ENCODE data around the gene ZNF516. TPM values are rescaled to one million over a fixed set of nuclear protein-coding genes. Genes with fewer than 3 reads are reported as not detected.

The ZNF516 gene
- total RNA-seq, 6 experiments from 2014 or later: 34.6 to 52.2 (median 42.2) TPM

DNA sequence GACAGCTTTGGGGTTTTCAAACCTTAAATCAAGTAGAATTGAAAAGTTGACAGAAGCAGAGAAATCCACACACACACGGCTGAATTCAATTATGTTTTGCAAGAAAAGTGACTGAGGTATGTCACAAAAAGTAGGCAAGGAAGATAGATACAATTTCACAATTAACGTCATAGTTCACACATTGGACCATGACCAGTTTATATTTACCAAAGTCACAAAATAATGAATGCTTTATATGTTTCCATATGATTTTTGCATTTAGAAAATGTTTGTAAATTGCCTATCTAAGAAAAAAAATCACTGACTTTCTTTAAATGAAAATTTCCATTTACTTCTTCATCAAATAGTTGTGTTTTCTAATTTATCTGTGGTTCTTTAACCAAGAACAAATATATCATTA, 29.4 kb upstream of the ZNF516 start:
- TF ChIP-seq, protein P1, sequence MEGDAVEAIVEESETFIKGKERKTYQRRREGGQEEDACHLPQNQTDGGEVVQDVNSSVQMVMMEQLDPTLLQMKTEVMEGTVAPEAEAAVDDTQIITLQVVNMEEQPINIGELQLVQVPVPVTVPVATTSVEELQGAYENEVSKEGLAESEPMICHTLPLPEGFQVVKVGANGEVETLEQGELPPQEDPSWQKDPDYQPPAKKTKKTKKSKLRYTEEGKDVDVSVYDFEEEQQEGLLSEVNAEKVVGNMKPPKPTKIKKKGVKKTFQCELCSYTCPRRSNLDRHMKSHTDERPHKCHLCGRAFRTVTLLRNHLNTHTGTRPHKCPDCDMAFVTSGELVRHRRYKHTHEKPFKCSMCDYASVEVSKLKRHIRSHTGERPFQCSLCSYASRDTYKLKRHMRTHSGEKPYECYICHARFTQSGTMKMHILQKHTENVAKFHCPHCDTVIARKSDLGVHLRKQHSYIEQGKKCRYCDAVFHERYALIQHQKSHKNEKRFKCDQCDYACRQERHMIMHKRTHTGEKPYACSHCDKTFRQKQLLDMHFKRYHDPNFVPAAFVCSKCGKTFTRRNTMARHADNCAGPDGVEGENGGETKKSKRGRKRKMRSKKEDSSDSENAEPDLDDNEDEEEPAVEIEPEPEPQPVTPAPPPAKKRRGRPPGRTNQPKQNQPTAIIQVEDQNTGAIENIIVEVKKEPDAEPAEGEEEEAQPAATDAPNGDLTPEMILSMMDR (IDR thresholded peaks at IDR 0.05): no peak
- H3K36me3 Mint-ChIP-seq (ENCODE audit: low read depth): no peaks in the 10 kb centered on the region
- H3K9me3 Mint-ChIP-seq: no peaks in the 10 kb centered on the region

DNA sequence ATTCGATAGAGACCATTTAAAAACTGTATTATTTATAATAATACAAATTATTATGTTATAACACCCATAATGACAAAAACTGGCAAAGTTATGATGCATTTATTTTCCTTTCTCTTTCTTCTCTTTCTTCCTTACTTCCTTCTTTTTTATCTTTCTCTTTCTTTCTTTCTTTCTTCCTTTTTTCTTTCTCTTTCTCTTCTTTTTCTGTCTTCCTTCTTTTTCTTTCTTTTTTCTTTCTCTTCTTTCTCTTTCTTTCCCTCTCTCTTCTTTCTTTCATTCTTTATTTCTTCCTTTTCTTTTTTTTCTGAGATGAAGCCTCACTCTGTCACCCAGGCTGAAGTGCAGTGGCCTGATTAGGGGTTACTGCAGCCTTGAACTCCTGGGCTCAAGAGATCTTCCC, 27.5 kb upstream of the ZNF516 start:
- H3K36me3 Mint-ChIP-seq (ENCODE audit: low read depth): no peaks in the 10 kb centered on the region
- H3K27me3 Mint-ChIP-seq (ENCODE audit: insufficient read depth): peaks cover 13% of the 10 kb centered on the region
- H3K27ac Mint-ChIP-seq: no peak overlapping the region
- H3K4me1 Mint-ChIP-seq (ENCODE audit: low read depth): peaks cover 23% of the 10 kb centered on the region
- TF ChIP-seq, protein P1 (IDR thresholded peaks at IDR 0.05): no peak
- DNase-seq: no peak
- no peak overlapping the region for H3K4me3 Mint-ChIP-seq
- H3K9me3 Mint-ChIP-seq: no peaks in the 10 kb centered on the region

More for the DNA sequence above, 29.4 kb upstream of the ZNF516 start:
- peak overlapping the region; percentile 90; the same call in 1 of the 2 replicates for H3K4me3 Mint-ChIP-seq
- H3K27me3 Mint-ChIP-seq (ENCODE audit: insufficient read depth): peaks cover 10% of the 10 kb centered on the region
- DNase-seq: no peak
- H3K4me1 Mint-ChIP-seq (ENCODE audit: low read depth): peaks cover 27% of the 10 kb centered on the region
- H3K27ac Mint-ChIP-seq: peak overlapping the region; percentile 9; the same call in 1 of the 2 replicates

DNA sequence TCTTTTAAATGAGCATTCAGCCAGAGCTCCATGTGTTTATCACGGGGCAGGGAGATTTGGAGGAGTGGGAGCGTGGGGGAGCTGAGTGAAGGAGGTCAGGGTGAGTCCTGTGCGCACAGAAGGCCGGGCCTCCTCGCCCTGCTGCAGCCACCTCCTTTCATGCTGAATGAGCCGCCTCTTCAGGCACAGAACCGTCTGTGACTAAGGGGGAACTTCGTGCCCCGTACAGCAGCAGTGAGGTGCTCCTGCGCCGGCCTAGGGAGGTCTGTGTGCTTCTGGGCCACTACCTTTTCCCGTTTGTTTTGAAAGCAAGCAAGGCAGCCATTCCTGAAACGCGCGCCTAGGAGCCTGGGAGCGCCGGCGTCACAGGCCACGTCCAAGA, 27.1 kb upstream of the ZNF516 start:
- no peaks in the 10 kb centered on the region for H3K9me3 Mint-ChIP-seq
- no peak overlapping the region for H3K27ac Mint-ChIP-seq
- no peaks in the 10 kb centered on the region for H3K36me3 Mint-ChIP-seq (ENCODE audit: low read depth)
- H3K4me3 Mint-ChIP-seq: no peak overlapping the region
- peaks cover 23% of the 10 kb centered on the region for H3K4me1 Mint-ChIP-seq (ENCODE audit: low read depth)
- TF ChIP-seq, protein P1 (IDR thresholded peaks at IDR 0.05): no peak
- no peak for DNase-seq
- H3K27me3 Mint-ChIP-seq (ENCODE audit: insufficient read depth): peaks cover 13% of the 10 kb centered on the region

DNA sequence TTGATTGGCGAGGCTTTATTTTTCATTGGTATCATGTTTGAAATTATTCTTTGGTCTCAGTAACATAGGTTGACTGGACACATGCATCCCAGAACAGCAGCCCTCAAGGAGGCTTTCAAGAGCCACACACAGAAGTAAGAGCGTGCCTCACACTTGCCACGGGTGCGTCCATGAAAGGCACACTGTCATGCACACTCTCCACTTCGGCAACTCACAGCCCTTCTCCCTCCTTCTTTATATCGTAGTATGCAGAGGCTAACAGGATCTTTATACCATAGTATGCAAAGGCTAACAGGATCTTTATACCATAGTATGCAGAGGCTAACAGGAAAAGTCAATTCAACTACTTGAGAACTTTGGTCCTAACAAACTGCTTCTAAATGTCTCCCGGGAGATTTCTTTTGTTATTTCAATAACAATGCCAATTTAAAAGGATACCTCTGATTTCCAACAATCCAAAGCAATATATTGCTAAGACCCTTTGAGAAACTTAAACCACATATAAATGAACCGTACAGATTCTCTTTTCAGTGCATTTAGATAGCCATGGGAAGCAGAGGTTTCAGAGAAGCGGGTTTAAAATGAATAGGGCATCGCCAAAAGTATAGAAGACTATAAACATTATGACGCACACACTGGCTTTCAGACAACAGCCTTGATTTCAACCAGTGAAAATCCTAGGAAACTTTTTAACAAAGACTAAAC, 26.5 kb upstream of the ZNF516 start:
- no peaks in the 10 kb centered on the region for H3K36me3 Mint-ChIP-seq (ENCODE audit: low read depth)
- peaks cover 23% of the 10 kb centered on the region for H3K4me1 Mint-ChIP-seq (ENCODE audit: low read depth)
- H3K27me3 Mint-ChIP-seq (ENCODE audit: insufficient read depth): peaks cover 10% of the 10 kb centered on the region
- no peak for DNase-seq
- H3K9me3 Mint-ChIP-seq: no peaks in the 10 kb centered on the region
- no peak overlapping the region for H3K4me3 Mint-ChIP-seq
- TF ChIP-seq, protein P1 (IDR thresholded peaks at IDR 0.05): no peak
- H3K27ac Mint-ChIP-seq: no peak overlapping the region

DNA sequence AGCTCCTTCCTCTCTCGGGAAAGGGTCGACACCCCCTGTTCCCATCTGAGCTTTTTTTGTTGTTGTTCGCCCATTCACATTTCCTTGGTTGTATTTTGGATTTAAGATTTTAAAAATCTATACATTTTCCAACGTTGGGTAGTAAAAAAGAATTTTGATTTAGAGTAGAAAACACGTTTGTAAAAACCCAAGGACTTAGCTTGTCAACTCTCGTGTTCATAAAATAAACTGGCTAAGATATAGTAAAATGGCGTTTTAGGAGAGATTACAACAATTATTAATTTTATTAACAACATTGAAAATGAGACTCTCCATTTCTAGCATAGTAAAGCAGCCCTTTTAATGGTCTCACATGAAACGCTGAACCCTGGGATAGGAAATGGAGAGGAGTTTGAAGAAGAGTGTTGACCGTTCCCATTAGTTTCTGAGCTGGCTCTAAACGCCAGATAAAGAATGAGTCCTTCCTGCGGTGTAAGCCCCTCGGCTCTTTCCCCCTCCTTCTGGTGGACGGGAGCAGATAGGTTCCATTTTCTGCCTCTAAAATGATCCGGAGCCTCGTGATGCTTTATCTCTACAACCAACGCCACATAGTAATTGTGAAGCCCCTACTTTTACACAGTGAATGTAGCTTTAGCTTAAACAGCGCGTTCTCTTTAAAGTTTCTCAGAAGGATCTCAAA, 24.0 kb upstream of the ZNF516 start:
- peaks cover 15% of the 10 kb centered on the region for H3K4me1 Mint-ChIP-seq (ENCODE audit: low read depth)
- no peak overlapping the region; the same call in 1 of the 2 replicates for H3K27ac Mint-ChIP-seq
- peaks cover 7% of the 10 kb centered on the region for H3K27me3 Mint-ChIP-seq (ENCODE audit: insufficient read depth)
- H3K36me3 Mint-ChIP-seq (ENCODE audit: low read depth): no peaks in the 10 kb centered on the region
- H3K9me3 Mint-ChIP-seq: no peaks in the 10 kb centered on the region
- no peak for DNase-seq
- H3K4me3 Mint-ChIP-seq: peak overlapping the region; percentile 87
- TF ChIP-seq, protein P1 (IDR thresholded peaks at IDR 0.05): no peak

Measured in HFFc6 (cell line).